ENCODE results near the gene GPALPP1.

- TF ChIP-seq CTCF (conservative IDR thresholded peaks at IDR 0.05; ENCODE audit: low read depth, low read length) (no peak), EZH2 (IDR thresholded peaks at IDR 0.05; ENCODE audit: low read length, unreplicated experiment) (no peak), EZH2phosphoT487 (IDR thresholded peaks at IDR 0.05; ENCODE audit: borderline replicate concordance, low read length) (no peak)
Observed at GRCh38 chr13:45046445-45046844, 57.1 kb downstream of the GPALPP1 start.

Measured in PC-3 (cell line).